K562 (cell line): Measurements from ENCODE around the gene IFFO2. TPM values are rescaled to one million over a fixed set of nuclear protein-coding genes. Genes with fewer than 3 reads are reported as not detected.

Experiments used
- CEBPG ChIP-seq, 3 experiments: fragments of 200-800 bp in 1 of 3; sonication (Bioruptor generic) in 1 of 3; sonication (generic) in 1 of 3; formaldehyde crosslinking in 1 of 3; IDR thresholded peaks in 2 of 3; conservative IDR thresholded peaks in 1 of 3; 2 replicates each; pipeline versions ENCODE4 v1.6.1 to v1.8.0; 2016 to 2022; ENCODE audit warnings: missing compliant biosample characterization in 2 of 3, missing genetic modification characterization in 2 of 3, mild to moderate bottlenecking in 1 of 3, missing genetic modification reagents in 1 of 3
- DDX20 ChIP-seq: fragments of 450-650 bp; IDR thresholded peaks from 2 replicates; pipeline ENCODE4 v1.6.1; 2016; ENCODE audit warnings: missing genetic modification characterization, low read depth, mild to moderate bottlenecking, missing compliant biosample characterization, moderate library complexity
- ELK1 ChIP-seq: sonication (generic); formaldehyde crosslinking; IDR thresholded peaks from 2 replicates; pipeline ENCODE4 v1.8.1; 2022; ENCODE audit warnings: missing genetic modification reagents
- HNRNPL ChIP-seq: fragments of 200-400 bp; formaldehyde crosslinking; IDR thresholded peaks from 2 replicates; pipeline ENCODE4 v1.6.1; 2017; ENCODE audit warnings: low read depth, mild to moderate bottlenecking, low read length
- MCM2 ChIP-seq: fragments of 450-650 bp; IDR thresholded peaks from 2 replicates; pipeline ENCODE4 v1.6.1; 2017; ENCODE audit warnings: low read depth, mild to moderate bottlenecking
- MLX ChIP-seq, 2 experiments: fragments of 450-650 bp in 1 of 2; sonication (generic) in 1 of 2; formaldehyde crosslinking; conservative IDR thresholded peaks; 2 replicates each; pipeline versions ENCODE4 v1.4.0 to v1.8.1; 2020 to 2022; ENCODE audit warnings: mild to moderate bottlenecking in 1 of 2, missing genetic modification reagents in 1 of 2
- MNT ChIP-seq, 2 experiments: fragments of 450-650 bp; conservative IDR thresholded peaks; 2 replicates each; pipeline ENCODE4 v1.6.1; 2017; ENCODE audit warnings: mild to moderate bottlenecking in 2 of 2, moderate library complexity in 2 of 2
- NCOA1 ChIP-seq: fragments of 450-650 bp; IDR thresholded peaks from 2 replicates; pipeline ENCODE4 v1.6.1; 2016; ENCODE audit warnings: low read depth
- PHF20 ChIP-seq: fragments of 450-650 bp; IDR thresholded peaks from 2 replicates; pipeline ENCODE4 v1.6.1; 2018; ENCODE audit not compliant: partially characterized antibody
- RBBP5 ChIP-seq: fragments of 200-600 bp; sonication (generic); IDR thresholded peaks from 2 replicates; pipeline ENCODE4 v1.6.1; 2012; ENCODE audit warnings: borderline replicate concordance, mild to moderate bottlenecking, low read length, control low read depth, inconsistent platforms; ENCODE audit not compliant: insufficient read depth, poor library complexity, severe bottlenecking
- SIRT6 ChIP-seq: IDR thresholded peaks from one replicate; pipeline ENCODE4 v1.6.1; 2012; ENCODE audit warnings: low read depth, mild to moderate bottlenecking, control low read depth, inconsistent platforms, low read length, moderate library complexity
- SMARCB1 ChIP-seq: IDR thresholded peaks from 2 replicates; pipeline ENCODE4 v1.6.1; 2011; ENCODE audit warnings: improper control_type of control experiment, low read depth; ENCODE audit not compliant: insufficient read length
- SMC3 ChIP-seq: conservative IDR thresholded peaks from 2 replicates; pipeline ENCODE4 v1.6.1; 2011; ENCODE audit warnings: low read depth, low read length, improper control_type of control experiment; ENCODE audit not compliant: insufficient read depth
- SRSF9 ChIP-seq: fragments of 200-400 bp; formaldehyde crosslinking; IDR thresholded peaks from 2 replicates; pipeline ENCODE4 v1.6.1; 2017; ENCODE audit warnings: low read depth, low read length, borderline replicate concordance
- TEAD2 ChIP-seq: fragments of 450-650 bp; IDR thresholded peaks from 2 replicates; pipeline ENCODE4 v1.6.1; 2016; ENCODE audit warnings: missing genetic modification characterization, control low read depth, missing compliant biosample characterization
- TSHZ1 ChIP-seq: fragments of 250-450 bp; sonication (Bioruptor Pico); IDR thresholded peaks from 2 replicates; pipeline ENCODE4 v1.4.0; 2020; ENCODE audit warnings: mild to moderate bottlenecking, moderate library complexity
- WHSC1 ChIP-seq: IDR thresholded peaks from one replicate; pipeline ENCODE4 v1.6.1; 2012; ENCODE audit warnings: low read length, control low read depth, inconsistent platforms
- ZEB2 ChIP-seq: fragments of 450-650 bp; IDR thresholded peaks from 2 replicates; pipeline ENCODE4 v1.6.1; 2016
- ZNF354B ChIP-seq: fragments of 250-450 bp; sonication (Bioruptor Pico); IDR thresholded peaks from 2 replicates; pipeline ENCODE4 v1.4.0; 2020
- ZNF431 ChIP-seq: sonication (generic); formaldehyde crosslinking; IDR thresholded peaks from 2 replicates; pipeline ENCODE4 v1.8.0; 2022; ENCODE audit warnings: mild to moderate bottlenecking, missing genetic modification reagents
- ZNF589 ChIP-seq: fragments of 200-800 bp; sonication (Bioruptor generic); IDR thresholded peaks from 2 replicates; pipeline ENCODE4 v1.6.1; 2016; ENCODE audit warnings: low read depth, missing genetic modification characterization, missing compliant biosample characterization
- polyA plus RNA-seq, 8 experiments: library from polyadenylated mRNA; depleted of rRNA in 4 of 8; stranded (reverse) in 5 of 8; unstranded in 3 of 8; fragments of >200 nt; fragmentation: Nextera tagmentation in 2 of 8; fragmentation: Illumina TruSeq in 1 of 8; extraction: Ambion mirVana in 2 of 8; extraction: Trizol in 1 of 8; gene quantifications; 2 replicates each; pipeline versions ENCODE4 v1.2.1 to v1.2.3, GENCODE V29; 2011 to 2014; ENCODE audit warnings: inconsistent platforms in 1 of 8, missing spikeins in 1 of 8
- total RNA-seq, 7 experiments: library from RNA; depleted of rRNA in 6 of 7; stranded (reverse); fragments of >200 nt in 6 of 7; fragmentation: Illumina TruSeq in 2 of 7; extraction: Trizol in 2 of 7; gene quantifications; 2 replicates each; pipeline versions ENCODE4 v1.2.1 to v1.2.3, GENCODE V29; 2011 to 2021; ENCODE audit warnings: low replicate concordance in 1 of 7

The IFFO2 gene
- total and polyA plus RNA-seq, 9 of the 15 experiments (the other 6 are each of a cell fraction or from before 2014, with no cell fraction given), result 0.15 to 1.0 (median 0.44) TPM; not detected in 2

- TF ChIP-seq TSHZ1, result no peak
- no peak for TF ChIP-seq DDX20 (tag)
- peak; percentile 97 to 99 for TF ChIP-seq MNT (conservative IDR thresholded peaks at IDR 0.05)
- no peak for TF ChIP-seq SRSF9
- no peak for TF ChIP-seq ZNF354B
- TF ChIP-seq MCM2, result no peak
- TF ChIP-seq TEAD2 (tag), result no peak
- no peak for TF ChIP-seq ZNF589
- no peak for TF ChIP-seq NCOA1
- peak; percentile 65 for TF ChIP-seq RBBP5
- no peak for TF ChIP-seq SMC3
- no peak for TF ChIP-seq SMARCB1
- TF ChIP-seq SIRT6, result no peak
- TF ChIP-seq HNRNPL, result no peak
- 0 out of 4 replicates have a peak, but pooled peaks of 1 of the 2 experiments have one; percentile 83 for TF ChIP-seq MLX (CRISPR knock-in tag; conservative IDR thresholded peaks at IDR 0.05)
- no peak for TF ChIP-seq ZNF431 (CRISPR knock-in tag)
- no peak for TF ChIP-seq ELK1
- TF ChIP-seq PHF20, result peak; percentile 44
- no peak for TF ChIP-seq ZEB2
- TF ChIP-seq CEBPG (CRISPR knock-in tag; IDR thresholded peaks at IDR 0.05), result peak; percentile 37; the same call in 1 of the 2 replicates
- TF ChIP-seq CEBPG (tag; conservative IDR thresholded peaks at IDR 0.05 in 1 of 2, IDR thresholded peaks at IDR 0.05 in 1 of 2), result 0 out of 4 replicates have a peak, but pooled peaks of 1 of the 2 experiments have one; percentile 25
- TF ChIP-seq WHSC1, result no peak
Measured at GRCh38 chr1:18902523-18903290, 53.8 kb downstream of the IFFO2 start, which contains the start of gene ALDH4A1 (continued).
